HG03139 (cell line): ENCODE measurements around the gene LRRC7.
A peak's percentile ranks its signal among the peaks of the same experiment; 100 is the strongest.
"Not testable (repeated sequence)": the region's sequence is repeated elsewhere in the genome, so short reads cannot be mapped to it uniquely, and the experiment has no call there.

Source experiments
- ATAC-seq: cut with Tn5 transposase; IDR thresholded peaks from one replicate; pipeline ENCODE4 v1.9.1; 2021; ENCODE audit not compliant: unreplicated experiment

The LRRC7 gene

DNA sequence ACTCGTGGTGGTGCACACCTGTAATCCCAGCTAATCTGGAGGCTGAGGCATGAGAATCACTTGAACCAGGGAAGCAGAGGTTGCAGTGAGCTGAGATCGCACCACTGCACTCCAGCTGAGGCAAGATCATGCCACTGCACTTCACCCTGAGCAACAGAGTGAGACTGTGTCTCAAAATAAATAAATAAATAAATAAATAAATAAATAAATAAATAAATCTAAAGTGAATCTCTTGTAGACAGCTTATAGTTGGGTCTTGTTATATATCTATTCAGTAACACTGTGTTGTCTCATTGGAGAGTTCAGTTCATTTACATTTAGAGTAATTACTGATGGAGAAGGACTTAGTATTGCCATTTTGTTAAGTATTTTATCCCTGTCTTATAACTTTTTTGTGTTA lies 379.2 kb downstream of the LRRC7 start:
- no peak for ATAC-seq

- ATAC-seq, result no peak
These were observed 380.1 kb downstream of the LRRC7 start for GRCh38 chr1:69947837-69948236.

GRCh38 chr1:69952676-69953075 lies 385.0 kb downstream of the LRRC7 start:
- ATAC-seq, result no peak

GRCh38 chr1:69962452-69962851 lies 394.7 kb downstream of the LRRC7 start:
- not testable (repeated sequence) for ATAC-seq

GRCh38 chr1:69967245-69967766 lies 399.6 kb downstream of the LRRC7 start:
- ATAC-seq, result no peak

DNA sequence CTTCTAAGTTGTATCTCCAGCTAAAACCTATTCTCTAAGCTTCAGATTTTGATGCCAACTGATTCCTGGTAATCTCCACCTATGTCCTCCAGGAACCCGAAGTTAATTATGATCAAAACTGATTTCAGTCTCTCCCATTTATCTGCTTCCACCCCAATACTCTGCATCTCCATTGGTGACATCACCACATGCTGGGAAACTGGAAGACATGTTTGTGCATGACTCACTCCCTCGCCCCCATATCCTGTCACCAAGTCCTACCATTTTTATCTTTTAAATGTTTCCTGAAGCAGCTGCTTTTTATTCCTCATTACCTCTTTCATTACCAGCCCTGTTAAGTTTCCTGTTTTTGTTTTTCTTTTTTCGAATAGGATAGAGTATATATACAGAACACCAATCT lies 409.2 kb downstream of the LRRC7 start:
- no peak for ATAC-seq

DNA sequence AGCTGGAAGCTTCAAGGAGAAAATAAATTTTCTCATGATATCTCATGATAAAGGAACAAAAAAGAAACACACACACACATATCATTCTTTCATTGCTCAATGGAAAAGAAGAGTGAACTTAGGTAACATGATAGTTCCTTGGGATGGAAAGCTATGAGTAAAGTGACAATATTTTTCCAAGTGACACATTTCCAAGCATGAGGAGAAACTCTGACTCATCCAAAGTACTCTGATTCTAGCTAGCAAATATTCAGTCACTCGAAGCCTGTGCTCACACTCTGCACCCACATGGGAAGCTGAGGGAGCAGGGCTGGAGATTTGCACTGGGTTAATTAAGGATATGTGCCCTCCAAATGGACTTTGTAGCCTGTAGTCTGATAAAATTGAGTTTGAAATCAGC lies 415.3 kb downstream of the LRRC7 start:
- ATAC-seq, result no peak

- no peak for ATAC-seq
These were observed 417.7 kb downstream of the LRRC7 start for GRCh38 chr1:69985376-69985775.

- no peak for ATAC-seq
These were observed 418.2 kb downstream of the LRRC7 start for GRCh38 chr1:69985901-69986439.

DNA sequence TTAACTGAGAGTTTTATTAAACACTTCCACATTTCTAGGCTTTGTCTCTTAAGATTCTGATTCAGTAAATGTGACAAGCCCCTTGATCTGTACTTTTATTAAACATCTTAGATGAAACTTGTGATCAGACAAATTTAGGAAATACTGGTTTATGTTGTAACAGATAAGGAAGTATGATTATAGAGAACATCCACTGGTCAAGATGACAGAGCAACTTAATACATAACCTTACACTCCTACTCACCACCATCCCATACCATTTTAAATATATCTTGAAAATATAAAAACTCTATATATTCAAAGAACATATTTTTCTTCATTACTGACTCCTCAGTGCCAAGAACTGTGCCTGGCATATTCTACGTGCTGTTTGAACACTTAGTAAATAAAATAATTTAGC lies 420.2 kb downstream of the LRRC7 start:
- no peak for ATAC-seq

DNA sequence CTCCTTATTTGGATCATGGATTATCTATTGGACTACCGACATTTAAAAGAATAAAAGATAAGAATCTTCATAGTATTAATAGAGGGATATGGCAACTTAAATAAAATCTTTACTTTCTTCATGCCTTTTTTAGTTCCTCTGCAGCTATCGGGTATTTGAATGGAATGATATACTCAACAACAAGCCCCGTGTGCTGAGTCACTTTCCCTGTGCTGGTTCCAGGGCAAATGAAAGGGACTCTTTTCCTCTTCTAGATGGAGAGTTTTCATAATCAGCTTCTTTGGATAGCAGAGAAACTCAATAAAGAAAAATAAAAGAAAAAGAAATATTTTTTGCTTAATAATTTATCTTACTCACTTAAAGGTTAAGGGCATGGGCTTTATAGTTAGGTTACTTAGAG lies 423.9 kb downstream of the LRRC7 start:
- ATAC-seq, result no peak

DNA sequence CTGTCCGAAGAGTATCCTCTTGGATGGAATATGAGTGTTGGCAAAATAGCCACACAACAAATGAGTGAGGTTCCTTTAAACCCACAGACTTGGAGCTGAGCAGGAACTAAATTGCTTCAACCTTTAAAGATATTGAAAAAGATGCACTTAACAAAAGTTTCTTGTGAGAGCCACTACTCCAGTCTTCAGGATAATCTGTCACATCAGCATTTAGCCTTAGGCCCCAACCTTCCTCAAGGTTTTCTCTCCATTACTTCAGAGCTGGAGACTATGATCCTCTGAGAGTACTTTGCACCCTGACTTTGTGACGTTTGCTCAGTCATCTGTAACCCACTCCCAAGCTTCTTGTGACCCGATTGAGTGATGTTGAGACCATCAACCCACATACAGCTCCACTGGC lies 424.9 kb downstream of the LRRC7 start:
- ATAC-seq, result no peak

- no peak for ATAC-seq
These were observed 426.1 kb downstream of the LRRC7 start for GRCh38 chr1:69993810-69994209.

- ATAC-seq, result no peak
These were observed 426.5 kb downstream of the LRRC7 start for GRCh38 chr1:69994241-69994640.

GRCh38 chr1:69998847-69999246 lies 431.1 kb downstream of the LRRC7 start:
- ATAC-seq, result no peak

DNA sequence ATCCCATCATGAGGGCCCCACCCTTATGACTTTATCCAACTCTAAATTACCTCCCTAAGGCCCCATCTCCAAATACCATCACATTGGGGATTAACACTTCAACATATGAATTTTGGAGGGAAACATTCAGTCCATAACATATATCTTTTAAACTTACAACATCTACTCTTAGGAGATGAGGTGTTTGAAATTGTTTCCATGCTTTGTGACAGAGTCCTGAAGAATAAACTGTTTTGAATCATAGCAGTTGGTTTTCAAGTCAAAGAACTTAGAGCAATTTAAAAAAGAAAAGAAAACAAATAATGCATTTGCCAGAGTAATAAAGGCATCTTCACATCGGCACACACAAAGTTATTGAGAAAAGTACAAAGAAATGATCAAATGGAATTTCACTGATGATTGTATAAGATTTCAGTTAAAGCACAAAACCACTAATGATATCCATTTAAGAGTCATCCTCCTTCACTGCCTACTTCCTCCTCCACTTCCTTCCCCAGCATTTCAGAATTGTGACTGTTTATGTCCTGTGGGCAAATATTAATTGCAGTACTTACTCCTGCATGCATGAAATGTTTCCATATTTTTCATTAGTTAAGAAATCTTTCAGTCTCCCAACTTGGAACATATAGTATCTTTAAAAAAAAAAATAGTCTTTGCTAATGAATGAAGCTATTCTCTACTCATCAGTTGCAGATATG lies 435.6 kb downstream of the LRRC7 start:
- ATAC-seq, result no peak

DNA sequence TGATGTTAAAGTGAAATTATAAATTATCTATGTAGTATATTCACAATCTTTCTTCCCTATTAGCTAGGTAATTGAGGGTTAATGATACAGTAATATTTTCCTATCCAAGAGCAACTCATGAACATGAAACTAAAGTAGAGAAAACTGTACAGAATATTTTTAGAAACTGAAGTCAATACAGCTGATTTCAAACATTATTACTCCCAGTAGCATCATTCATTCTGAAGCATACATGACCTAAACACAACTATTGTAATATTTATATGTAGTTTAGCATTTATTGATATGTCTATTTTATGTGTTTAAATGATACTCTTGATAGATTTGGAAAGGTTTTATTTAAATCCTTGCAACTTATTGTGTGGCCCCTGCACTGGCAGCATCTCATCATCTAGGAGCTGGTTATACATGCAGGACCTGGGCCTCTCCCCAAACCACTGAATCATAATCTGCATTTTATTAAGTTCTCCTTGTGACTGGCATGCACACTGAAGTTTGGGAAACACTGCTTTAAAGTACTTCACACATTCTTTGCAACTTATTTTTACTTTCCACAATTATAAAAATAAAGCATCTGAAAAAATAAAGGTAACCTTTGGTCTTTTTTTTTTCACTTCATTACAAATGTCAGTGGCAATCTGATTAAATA lies 437.8 kb downstream of the LRRC7 start:
- ATAC-seq, result no peak

DNA sequence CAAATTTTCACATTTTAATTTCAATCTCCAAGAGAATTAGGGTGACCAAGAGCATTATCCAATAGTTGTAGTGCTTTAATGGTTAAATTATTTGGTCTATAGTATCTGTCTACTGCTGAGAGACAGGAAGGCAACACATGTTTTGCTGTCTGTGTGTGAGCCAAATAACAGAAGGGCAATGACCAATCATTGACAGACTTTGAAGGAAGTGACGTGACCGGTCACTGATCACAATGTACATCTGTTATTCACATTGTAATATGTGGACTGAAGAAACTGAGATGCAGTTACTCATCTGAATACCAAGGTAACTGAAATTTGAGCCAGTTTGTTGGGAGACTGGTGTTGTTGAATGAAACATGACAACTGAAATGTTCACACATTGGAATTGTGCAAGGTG lies 440.9 kb downstream of the LRRC7 start:
- ATAC-seq, result peak; percentile 67

DNA sequence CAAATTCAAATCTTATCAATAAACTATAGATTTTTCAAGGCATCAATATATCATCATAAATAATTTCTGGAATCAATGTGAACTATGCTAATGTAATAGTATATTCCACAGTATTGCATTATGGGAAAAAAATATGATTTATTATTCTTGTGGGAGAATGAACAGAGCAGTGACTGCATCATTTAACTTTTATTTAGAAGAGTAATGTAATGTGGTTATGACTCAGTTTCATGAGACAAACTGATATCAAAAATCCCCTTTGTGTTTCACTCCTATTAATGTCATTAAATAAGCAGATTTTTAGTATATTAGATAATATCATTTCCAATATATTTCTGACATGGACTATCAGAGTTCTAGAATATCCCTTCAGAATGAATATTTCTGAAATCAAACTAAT lies 450.0 kb downstream of the LRRC7 start:
- ATAC-seq, result no peak

DNA sequence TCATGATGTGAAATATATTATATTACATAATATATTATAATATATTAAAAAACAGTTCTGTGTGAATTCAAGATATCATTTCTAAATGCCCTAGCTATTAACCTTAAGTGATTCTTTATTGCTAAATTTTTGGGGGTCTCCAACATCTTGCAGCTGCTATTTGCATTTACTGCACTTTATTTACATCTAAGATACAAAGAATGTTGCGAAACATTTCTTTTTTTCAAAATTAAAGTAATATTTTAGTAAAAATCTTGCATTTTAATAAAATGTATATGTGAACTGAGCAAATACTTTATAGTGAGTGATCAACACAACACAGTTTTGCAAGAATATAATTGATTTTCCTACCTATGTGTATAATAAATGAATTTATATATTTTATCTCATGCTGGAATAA lies 456.6 kb downstream of the LRRC7 start:
- ATAC-seq, result no peak

DNA sequence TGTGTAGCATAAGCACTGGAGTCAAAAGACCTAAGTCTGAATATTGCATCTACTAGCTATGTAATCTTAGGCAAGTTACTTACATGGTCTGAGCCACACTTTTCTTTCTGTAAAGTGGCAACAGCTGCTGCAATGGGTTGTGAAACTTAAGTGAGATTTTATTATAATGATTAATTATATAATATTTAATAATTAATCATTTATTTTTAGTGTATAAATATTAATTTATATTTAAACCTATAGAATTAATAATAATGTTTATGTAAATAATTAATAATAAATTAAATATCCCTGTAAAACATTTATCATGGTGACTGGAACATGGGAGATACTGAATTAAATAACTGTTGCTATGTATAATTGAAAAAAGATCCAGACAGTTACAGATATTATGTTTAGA lies 457.3 kb downstream of the LRRC7 start:
- no peak for ATAC-seq

GRCh38 chr1:70025846-70026245 lies 458.1 kb downstream of the LRRC7 start:
- ATAC-seq, result no peak
